HG02642 (cell line): ENCODE data around the gene TAS2R30.

Experiments used
- ATAC-seq: cut with Tn5 transposase; IDR thresholded peaks from one replicate; pipeline ENCODE4 v1.9.1; 2021; ENCODE audit warnings: mild to moderate bottlenecking; ENCODE audit not compliant: unreplicated experiment, poor library complexity

The TAS2R30 gene

GRCh38 chr12:11134305-11134704 is at the start of gene TAS2R30:
TSS of gene TAS2R30 (minus strand) at chr12:11134644. CDS start at chr12:11134244, 400 bp downstream.
- no peak for ATAC-seq

DNA sequence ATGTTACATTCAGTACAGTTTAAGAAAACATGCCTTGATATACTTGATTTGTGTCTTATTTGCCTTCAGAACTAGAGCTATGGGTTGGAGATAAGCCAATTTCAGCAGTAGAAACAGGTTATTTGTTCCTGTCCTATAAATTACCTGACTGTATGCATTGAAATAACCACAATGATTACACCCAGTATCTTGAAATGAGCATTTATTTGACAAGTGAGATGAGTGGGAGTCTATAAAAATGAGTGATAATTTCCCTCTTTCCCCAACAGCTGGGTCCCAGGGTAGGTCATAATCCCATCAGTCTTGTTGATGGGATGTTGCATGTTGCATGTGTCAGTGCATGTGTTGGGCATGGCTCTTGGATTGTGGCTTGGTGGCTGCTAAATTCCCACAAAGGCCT is 48.6 kb upstream of the TAS2R30 start:
- ATAC-seq, result no peak

GRCh38 chr12:11182529-11182928 is 48.1 kb upstream of the TAS2R30 start:
- ATAC-seq, result no peak

DNA sequence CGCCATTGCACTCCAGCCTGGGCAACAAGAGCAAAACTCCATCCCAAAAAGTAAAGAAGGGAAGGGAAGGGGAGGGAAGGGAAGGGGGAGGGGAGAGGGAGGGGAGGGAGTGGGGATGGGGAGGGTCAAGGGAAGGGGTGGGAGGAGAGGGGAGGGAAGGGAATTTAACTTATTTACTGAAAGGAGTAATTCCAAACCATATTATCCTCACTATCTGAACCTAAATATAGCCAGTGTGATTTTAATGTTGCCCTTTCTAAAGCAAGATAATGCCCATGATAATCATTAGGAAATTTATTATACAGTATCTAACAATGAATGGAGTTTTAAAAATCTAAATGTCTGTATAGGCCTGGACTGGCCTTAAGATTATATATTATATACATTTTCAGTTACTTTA is 43.8 kb upstream of the TAS2R30 start:
- ATAC-seq, result no peak

GRCh38 chr12:11174022-11174421 is 39.6 kb upstream of the TAS2R30 start:
- no peak for ATAC-seq

DNA sequence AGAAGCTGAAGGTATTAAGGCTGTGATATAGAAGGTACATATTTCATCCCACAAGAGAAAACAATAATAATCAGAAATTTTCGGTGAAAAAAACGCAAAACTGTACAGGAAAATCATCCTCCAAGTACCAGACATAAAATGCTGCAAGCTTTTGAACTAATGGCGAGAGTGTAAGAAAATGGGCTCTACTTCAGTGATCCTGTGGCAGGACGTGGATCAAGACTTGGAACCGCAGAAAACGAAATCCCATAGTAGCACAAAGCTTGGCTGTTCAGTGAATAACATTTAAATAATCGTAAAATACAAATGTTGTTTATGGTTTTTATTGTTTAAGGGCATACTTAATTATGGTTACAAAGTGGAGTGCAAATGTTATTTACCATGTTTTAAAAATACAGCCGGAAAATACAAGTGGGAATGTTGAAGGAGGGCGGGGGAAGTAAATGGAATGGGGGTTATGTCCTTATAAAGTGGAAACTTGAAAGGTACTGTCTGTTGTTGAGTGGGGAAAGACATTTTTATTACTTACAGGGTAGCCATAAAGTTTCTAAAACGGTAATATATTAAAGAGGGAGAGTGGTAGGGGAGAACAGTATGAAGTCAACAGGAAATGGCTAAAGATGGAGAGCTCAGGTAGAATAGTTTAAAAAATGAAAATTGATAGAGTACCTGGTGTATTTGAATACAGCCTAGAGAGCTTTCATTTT is 37.7 kb upstream of the TAS2R30 start:
- ATAC-seq, result no peak

DNA sequence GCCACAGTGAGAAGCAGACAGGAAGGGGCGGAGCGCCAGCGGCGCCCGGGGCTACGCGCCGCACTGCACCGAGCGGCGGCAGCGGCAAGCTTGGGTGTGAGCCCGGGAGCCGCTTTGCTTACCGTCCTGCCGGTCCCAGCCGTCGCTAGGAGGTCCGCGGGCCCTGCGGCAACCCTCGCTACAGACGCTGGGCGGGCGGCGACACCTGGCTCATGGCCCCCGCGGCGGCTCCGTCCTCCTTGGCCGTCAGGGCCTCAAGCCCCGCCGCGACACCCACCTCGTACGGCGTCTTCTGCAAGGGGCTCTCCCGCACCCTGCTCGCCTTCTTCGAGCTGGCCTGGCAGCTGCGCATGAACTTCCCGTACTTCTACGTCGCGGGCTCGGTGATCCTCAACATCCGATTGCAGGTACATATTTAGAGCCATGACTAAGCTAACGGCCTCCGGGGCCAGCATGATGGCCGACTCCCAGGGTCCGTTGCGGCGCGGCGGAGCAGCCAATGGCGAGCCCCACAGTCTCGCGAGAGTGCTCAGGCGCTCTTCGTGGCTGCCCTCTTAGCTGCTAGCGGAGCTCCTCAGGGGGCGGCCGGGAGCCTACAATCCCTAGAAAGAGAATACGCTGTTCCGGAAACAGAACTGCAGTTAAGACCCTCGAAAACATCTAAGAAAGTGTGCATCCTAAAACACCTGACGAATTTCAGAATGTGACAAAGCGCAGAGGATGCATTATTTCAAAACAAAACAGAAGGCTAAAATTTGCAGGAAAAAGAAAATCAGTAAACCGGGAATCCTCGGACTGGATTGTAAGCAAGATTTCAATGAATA is 36.9 kb upstream of the TAS2R30 start, which contains the start of gene SMIM10L1:
Gene SMIM10L1, plus strand, starts transcription at position 50 of the 824 bp plus-strand sequence. Its CDS starts 163 bp downstream, at position 213.
- peak; percentile 98 for ATAC-seq

GRCh38 chr12:11170810-11171144 is 36.3 kb upstream of the TAS2R30 start:
- no peak for ATAC-seq

DNA sequence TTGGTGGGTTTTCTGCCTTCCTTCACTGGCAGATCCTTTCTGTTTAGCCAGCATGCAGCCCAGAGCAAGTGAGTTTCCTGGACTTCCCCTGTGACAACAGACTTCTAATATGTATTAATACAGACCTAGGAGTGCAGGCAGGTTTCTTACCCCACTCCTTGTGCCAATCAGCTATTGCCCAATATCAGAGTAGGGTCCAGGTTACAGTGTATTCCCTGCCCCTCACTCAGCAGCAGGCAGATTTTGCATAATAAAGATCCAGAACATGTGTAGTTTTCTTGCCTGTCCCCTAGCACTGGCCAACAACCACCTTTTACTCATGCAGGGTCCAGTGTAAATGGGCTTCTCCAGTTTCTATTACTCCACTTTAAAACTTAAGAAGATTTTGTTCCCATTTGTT is 31.9 kb upstream of the TAS2R30 start:
- no peak for ATAC-seq

DNA sequence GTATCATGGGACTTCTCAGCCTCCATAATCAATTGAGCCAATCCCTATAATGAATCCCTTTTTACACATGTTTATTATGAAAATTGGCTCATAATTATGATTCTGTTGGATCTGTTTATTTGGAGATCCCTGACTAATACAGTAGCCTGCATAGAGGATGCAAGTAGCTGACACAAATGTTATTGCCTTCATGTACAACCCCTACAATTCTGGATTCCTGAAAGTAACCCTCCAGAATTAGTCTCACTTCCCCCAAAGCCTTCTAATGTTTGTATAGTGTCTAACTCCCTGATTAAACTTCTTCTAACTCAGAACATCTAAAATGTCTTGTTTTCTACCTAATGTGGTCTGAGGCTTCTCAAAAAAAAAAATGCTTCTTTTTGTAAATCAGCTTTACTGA is 29.9 kb upstream of the TAS2R30 start:
- ATAC-seq, result no peak

GRCh38 chr12:11162502-11162901 is 28.1 kb upstream of the TAS2R30 start:
- no peak for ATAC-seq

DNA sequence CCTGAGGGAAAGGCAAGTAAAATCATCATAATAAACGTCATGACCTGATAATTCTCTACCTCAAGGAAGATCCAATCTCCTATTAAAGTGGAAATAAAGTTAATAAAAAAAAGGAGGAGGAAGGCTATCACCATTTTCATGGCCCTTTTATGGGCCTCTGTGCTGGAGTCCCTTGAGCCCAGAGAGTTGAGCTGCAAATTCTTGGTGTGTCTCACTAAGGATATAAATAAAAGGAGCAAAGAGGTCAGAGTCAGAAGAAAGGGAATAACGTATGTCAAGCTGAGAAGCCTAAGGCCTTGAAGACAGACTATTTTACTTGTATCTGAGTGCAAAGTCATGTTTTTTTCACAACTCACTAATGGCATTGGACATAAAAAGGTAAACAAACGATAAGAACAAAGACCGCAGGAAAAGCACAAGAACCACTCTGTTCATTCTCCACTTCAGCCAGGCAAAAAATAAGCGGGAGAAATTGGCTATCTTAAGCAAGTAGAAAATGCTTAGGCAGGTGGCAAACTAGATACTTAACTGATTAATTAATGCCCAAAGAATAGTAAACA is 24.5 kb upstream of the TAS2R30 start:
- ATAC-seq, result no peak

- no peak for ATAC-seq
Measured at GRCh38 chr12:11154400-11154925, 20.0 kb upstream of the TAS2R30 start.

GRCh38 chr12:11152725-11153124 is 18.3 kb upstream of the TAS2R30 start:
- no peak for ATAC-seq

DNA sequence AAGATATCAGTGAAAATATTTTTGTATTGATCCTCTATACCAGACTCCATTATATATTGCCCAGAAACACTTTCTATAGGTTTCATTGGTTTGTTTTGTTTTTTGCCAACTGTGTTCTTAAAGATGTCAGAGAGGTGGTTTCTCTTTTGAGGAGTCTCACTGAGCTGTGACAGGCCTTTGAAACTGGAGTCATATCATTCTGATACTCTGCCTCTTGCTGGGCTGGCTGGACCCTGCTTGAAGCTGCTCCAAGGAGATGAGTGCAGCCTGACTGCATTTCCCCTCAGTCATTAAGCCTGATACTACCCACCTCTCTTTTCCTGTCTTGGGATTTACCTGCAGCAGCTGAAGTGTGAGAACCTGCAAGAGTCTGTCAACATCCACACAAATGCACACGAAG is 16.4 kb upstream of the TAS2R30 start:
- no peak for ATAC-seq

DNA sequence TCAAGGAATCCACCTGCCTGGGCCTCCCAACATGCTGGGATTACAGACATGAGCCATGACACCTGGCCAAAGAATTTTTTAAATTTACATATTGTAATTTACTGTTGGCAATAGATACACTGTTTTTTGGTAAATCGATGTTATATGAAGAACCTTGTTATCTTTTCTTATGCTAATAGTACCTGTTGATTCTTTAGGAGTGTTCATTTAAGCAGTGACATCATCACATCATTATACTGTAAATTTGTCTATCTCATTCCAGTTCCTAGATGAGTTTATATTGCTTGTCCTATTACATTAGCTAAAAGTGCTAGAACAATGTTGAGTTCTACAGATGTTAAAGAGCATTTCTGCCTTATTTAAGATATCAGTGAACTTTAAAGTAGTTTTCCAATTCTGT is 13.0 kb upstream of the TAS2R30 start:
- no peak for ATAC-seq

DNA sequence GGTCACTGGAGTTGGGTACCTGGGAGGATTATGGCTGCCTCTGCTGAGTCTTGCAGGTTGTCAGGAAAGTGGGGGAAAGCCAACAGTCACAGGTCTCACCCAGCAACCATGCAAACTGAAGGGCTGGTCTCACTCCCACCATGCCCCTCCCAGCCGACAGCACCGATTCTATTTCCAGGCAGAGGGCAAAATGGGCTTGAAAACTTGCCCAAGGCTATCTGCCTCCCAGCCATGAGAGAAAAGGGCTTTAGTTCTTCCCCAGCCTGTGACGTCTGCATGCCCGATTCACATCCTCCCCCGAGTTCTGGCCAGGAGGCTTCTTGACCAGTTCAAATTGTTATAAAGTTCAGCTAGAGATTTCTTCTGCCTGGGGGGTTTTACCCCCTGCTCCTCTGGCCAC is 9.9 kb upstream of the TAS2R30 start:
- ATAC-seq, result no peak

DNA sequence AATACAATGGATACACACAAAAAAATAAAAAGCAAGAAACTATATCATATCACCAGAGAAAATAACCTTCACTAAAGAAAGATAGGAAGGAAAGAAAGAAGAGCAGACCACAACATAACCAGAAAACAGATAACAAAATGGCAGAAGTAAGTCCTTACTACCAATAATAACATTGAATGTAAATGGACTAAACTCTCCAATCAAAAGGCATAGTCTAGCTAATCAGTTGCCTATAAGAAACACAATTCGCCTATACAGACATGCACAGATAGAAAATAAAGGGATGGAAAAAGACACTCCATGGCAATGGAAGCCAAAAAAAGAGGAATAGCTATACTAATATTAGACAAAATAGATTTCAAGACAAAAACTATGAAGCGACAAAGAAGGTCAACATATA is 8.9 kb upstream of the TAS2R30 start:
- ATAC-seq, result no peak

DNA sequence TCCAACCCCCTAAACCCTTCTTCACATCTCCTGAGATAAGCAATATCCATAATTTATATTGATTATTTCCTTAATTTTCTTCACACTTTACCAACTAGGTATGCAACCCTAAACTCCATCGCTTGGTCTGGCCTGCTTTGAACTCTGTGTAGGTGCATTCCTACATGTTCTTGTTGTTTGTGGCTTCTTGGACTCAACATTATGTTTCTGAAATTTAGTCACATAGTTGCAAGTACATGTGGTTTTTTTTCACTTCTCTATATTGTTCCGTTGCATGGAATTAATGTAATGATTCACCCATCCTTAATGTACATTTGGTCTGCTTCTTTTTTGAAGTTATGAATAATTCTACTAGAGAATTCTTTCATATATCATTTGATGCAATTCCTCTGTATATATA is 1.6 kb upstream of the TAS2R30 start:
- ATAC-seq, result peak; percentile 53

- no peak for ATAC-seq
Measured at GRCh38 chr12:11133816-11134215, 628 bp downstream of the TAS2R30 start.

- ATAC-seq, result no peak
Measured at GRCh38 chr12:11133162-11133561, 1.3 kb downstream of the TAS2R30 start.
